Astrocyte (in vitro differentiated cells and primary cell): ENCODE results near the gene MYRIP.

Experiments
- CTCF ChIP-seq: IDR thresholded peaks from 2 replicates; pipeline ENCODE4 v1.5.1; 2011; ENCODE audit warnings: low read depth, mild to moderate bottlenecking, inconsistent platforms, low read length, moderate library complexity; ENCODE audit not compliant: insufficient read depth
- EZH2 ChIP-seq: IDR thresholded peaks from 2 replicates; pipeline ENCODE4 v1.6.1; 2012; ENCODE audit warnings: mild to moderate bottlenecking, low read length, inconsistent platforms; ENCODE audit not compliant: insufficient read depth

GRCh38 chr3:39903253-39903652 lies 93.8 kb downstream of the MYRIP start:
- TF ChIP-seq CTCF (no peak), EZH2 (no peak)
